AG09309 (cell line): ENCODE data around the gene HOXB4.

Experiments
- DNase-seq: peaks from one replicate; pipeline ENCODE4 v3.0.0-alpha.2; 2010; ENCODE audit warnings: low read depth
- H3K4me3 ChIP-seq: 2 replicates; pipeline ENCODE4 v1.5.1; 2011; ENCODE audit warnings: mild to moderate bottlenecking, low read depth, low read length, moderate library complexity; ENCODE audit not compliant: control insufficient read depth
- CTCF ChIP-seq: IDR thresholded peaks from 2 replicates; pipeline ENCODE4 v1.5.1; 2011; ENCODE audit warnings: mild to moderate bottlenecking, low read depth, low read length, inconsistent platforms; ENCODE audit not compliant: insufficient read depth, control insufficient read depth; ENCODE audit errors: missing control alignments

HOXB4 gene

GRCh38 chr17:48564188-48565021 lies 13.7 kb downstream of the HOXB4 start:
- DNase-seq, result no peak
- H3K4me3 ChIP-seq, result peak overlapping the region; percentile 8; the same call in 1 of the 2 replicates
- no peak for TF ChIP-seq CTCF

DNA sequence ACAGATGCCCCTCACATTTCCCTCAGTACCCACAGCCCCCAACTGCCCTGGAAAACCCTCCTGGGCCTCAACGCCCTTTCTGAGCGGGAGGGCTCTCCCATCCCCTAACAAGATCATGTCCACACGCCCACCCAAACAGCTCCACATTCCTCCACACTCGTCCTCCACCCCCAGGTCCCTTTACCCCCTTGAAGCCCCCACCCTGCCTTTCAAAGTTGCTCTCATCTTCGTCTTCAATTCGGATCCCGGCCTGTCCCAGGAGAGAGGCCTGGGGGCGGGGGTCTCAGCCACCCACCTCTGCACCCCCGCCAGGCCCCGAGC lies 14.3 kb downstream of the HOXB4 start:
- H3K4me3 ChIP-seq, result no peak overlapping the region
- TF ChIP-seq CTCF, result no peak
- no peak for DNase-seq

GRCh38 chr17:48563385-48563838 lies 14.7 kb downstream of the HOXB4 start:
- TF ChIP-seq CTCF, result no peak
- no peak for DNase-seq
- no peak overlapping the region for H3K4me3 ChIP-seq

DNA sequence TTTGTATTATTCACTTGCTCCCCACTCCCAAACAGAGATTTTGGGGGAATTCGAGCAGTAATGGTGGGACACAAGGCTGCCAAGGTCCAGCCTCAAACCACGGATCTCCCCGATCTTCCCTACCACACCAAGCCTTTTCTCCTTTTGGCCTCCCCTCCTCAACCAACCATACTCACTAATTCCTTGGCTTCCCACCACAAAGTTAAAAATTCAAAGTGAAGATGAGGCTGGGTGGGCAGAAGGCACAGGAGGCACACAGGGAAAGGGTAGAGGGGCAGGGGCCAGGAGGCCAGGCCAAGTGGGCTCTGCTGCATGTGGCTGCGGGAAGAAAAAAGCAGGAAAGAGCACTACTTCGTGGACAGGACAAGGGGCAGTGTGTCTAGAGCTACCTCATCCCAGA lies 15.2 kb downstream of the HOXB4 start:
- TF ChIP-seq CTCF, result no peak
- H3K4me3 ChIP-seq, result no peak overlapping the region
- DNase-seq, result no peak

DNA sequence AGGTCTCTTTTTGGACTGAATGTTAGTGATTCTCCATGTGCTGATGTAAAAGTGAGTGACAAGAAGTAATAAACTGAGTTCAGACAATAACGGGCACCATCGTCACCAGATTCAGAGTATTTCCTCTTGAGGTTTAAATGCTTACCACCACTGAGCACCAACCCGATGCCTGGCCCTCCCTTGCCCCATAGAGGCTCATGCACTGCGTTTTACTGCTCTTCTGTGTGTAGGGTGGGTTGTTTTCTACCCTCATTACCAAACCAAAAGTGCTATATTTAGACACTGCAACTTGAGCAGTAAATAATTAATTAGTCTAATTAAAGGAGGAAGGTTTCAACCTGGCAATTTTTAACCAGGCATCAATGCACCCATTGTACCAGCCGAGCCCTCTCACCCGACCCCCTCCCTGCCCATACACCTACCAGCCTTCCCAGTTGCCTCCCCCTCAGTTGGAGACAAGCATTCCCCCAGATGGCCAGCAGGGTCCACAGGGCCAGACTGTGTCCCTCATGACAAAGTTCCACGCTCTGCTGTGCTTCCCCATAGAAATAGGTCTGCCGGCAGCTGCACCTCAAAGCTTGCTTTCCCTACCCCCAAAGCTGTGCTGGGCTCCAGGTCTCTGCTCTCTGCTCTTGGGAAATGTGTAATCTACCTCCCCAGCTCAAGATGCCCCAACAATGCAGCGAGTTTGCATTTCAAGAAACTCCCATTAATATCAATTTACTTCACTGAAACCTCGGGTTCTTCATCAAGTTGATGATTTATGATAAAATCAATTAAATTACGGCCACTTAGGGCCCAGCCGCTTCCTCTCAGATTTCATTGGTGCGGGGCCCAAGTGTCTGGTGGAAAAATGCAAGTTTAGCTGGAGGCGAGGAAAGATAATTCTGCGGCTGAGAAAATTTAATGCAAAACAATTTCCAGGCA lies 16.0 kb downstream of the HOXB4 start:
- no peak overlapping the region for H3K4me3 ChIP-seq
- DNase-seq, result no peak
- peak; percentile 10 for TF ChIP-seq CTCF

GRCh38 chr17:48559840-48560817 lies 18.0 kb downstream of the HOXB4 start:
- no peak overlapping the region for H3K4me3 ChIP-seq

More at GRCh38 chr17:48559840-48560817, 18.0 kb downstream of the HOXB4 start:
- no peak for DNase-seq
- TF ChIP-seq CTCF, result no peak
